HUES64 (cell line): Measurements from ENCODE around the gene CDX1.

Source experiments
- H3K27ac ChIP-seq: 2 replicates; pipeline ENCODE4 v1.7.0; 2013; ENCODE audit warnings: low read depth, low read length, inconsistent platforms
- H3K27me3 ChIP-seq: 2 replicates; pipeline ENCODE4 v1.6.1; 2013; ENCODE audit warnings: mild to moderate bottlenecking, low read length; ENCODE audit not compliant: insufficient read depth
- H3K36me3 ChIP-seq: 2 replicates; pipeline ENCODE4 v1.6.1; 2013; ENCODE audit warnings: mild to moderate bottlenecking, low read length; ENCODE audit not compliant: insufficient read depth
- H3K4me1 ChIP-seq: 2 replicates; pipeline ENCODE4 v1.6.1; 2013; ENCODE audit warnings: mild to moderate bottlenecking, low read length, moderate library complexity; ENCODE audit not compliant: insufficient read depth
- H3K4me3 ChIP-seq: 2 replicates; pipeline ENCODE4 v1.5.1; 2013; ENCODE audit warnings: mild to moderate bottlenecking, low read length, moderate library complexity
- H3K9ac ChIP-seq: 2 replicates; pipeline ENCODE4 v1.6.1; 2013; ENCODE audit warnings: mild to moderate bottlenecking, low read depth, low read length
- H3K9me3 ChIP-seq: 2 replicates; pipeline ENCODE4 v1.6.1; 2013; ENCODE audit warnings: low read depth, low read length; ENCODE audit not compliant: insufficient read depth
- WGBS: fragments of 150-250, 120-280 bp; methylation state at CpG from one replicate; pipeline ENCODE4 v1.1.7; 2013; ENCODE audit warnings: missing lambda C conversion rate; 5-methylcytosine and 5-hydroxymethylcytosine counted together

The CDX1 gene

GRCh38 chr5:150132740-150133139 is 33.8 kb upstream of the CDX1 start:
- Histone ChIP-seq H3K9ac (no peak overlapping the region), H3K27me3 (peaks cover 13% of the 10 kb centered on the region), H3K4me1 (peaks cover 32% of the 10 kb centered on the region), H3K9me3 (no peaks in the 10 kb centered on the region), H3K27ac (no peak overlapping the region), H3K36me3 (no peaks in the 10 kb centered on the region; the same call in 1 of the 2 replicates), H3K4me3 (no peak overlapping the region)
- 88% methylated on average over 22 of the region's 22 CpGs for WGBS

GRCh38 chr5:150133581-150134197 is 32.9 kb upstream of the CDX1 start:
- Histone ChIP-seq H3K27ac (no peak overlapping the region), H3K27me3 (peaks cover 13% of the 10 kb centered on the region), H3K4me1 (peaks cover 41% of the 10 kb centered on the region), H3K4me3 (no peak overlapping the region), H3K36me3 (no peaks in the 10 kb centered on the region; the same call in 1 of the 2 replicates), H3K9me3 (no peaks in the 10 kb centered on the region), H3K9ac (no peak overlapping the region)
- WGBS = 92% methylated on average over 16 of the region's 16 CpGs

GRCh38 chr5:150134198-150134588 is 32.4 kb upstream of the CDX1 start:
- H3K4me1 ChIP-seq = peaks cover 46% of the 10 kb centered on the region
- WGBS = 91% methylated on average over 7 of the region's 7 CpGs
- H3K9me3 ChIP-seq = no peaks in the 10 kb centered on the region
- no peaks in the 10 kb centered on the region; the same call in 1 of the 2 replicates for H3K36me3 ChIP-seq
- H3K9ac ChIP-seq = no peak overlapping the region
- H3K27ac ChIP-seq = no peak overlapping the region
- H3K4me3 ChIP-seq = no peak overlapping the region
- H3K27me3 ChIP-seq = peaks cover 13% of the 10 kb centered on the region

GRCh38 chr5:150135557-150136304 is 30.8 kb upstream of the CDX1 start:
- H3K4me3 ChIP-seq = no peak overlapping the region
- no peak overlapping the region for H3K27ac ChIP-seq
- peaks cover 48% of the 10 kb centered on the region for H3K4me1 ChIP-seq
- no peaks in the 10 kb centered on the region for H3K36me3 ChIP-seq
- no peaks in the 10 kb centered on the region for H3K9me3 ChIP-seq
- peaks cover 13% of the 10 kb centered on the region for H3K27me3 ChIP-seq
- H3K9ac ChIP-seq = no peak overlapping the region
- WGBS = 88% methylated on average over 21 of the region's 21 CpGs

GRCh38 chr5:150136305-150137167 is 30.0 kb upstream of the CDX1 start:
- Histone ChIP-seq H3K9me3 (no peaks in the 10 kb centered on the region), H3K4me3 (no peak overlapping the region), H3K36me3 (no peaks in the 10 kb centered on the region), H3K27me3 (peaks cover 11% of the 10 kb centered on the region), H3K4me1 (peaks cover 41% of the 10 kb centered on the region), H3K27ac (no peak overlapping the region), H3K9ac (no peak overlapping the region)
- 66% methylated on average over 16 of the region's 16 CpGs for WGBS

- WGBS = 54% methylated on average over 11 of the region's 12 CpGs
- no peak overlapping the region for H3K9ac ChIP-seq
- no peak overlapping the region for H3K4me3 ChIP-seq
- no peaks in the 10 kb centered on the region for H3K9me3 ChIP-seq
- no peaks in the 10 kb centered on the region for H3K36me3 ChIP-seq
- peaks cover 3% of the 10 kb centered on the region; the same call in 1 of the 2 replicates for H3K27me3 ChIP-seq
- peak overlapping the region; percentile 29; the same call in 1 of the 2 replicates for H3K27ac ChIP-seq
- peaks cover 48% of the 10 kb centered on the region for H3K4me1 ChIP-seq
These were observed 29.2 kb upstream of the CDX1 start for GRCh38 chr5:150137168-150137957.

- Histone ChIP-seq H3K9ac (no peak overlapping the region), H3K27me3 (no peaks in the 10 kb centered on the region), H3K4me3 (no peak overlapping the region), H3K9me3 (no peaks in the 10 kb centered on the region), H3K4me1 (peaks cover 48% of the 10 kb centered on the region), H3K27ac (peak overlapping the region; percentile 61; the same call in 1 of the 2 replicates), H3K36me3 (no peaks in the 10 kb centered on the region)
- WGBS = 86% methylated on average over 5 of the region's 5 CpGs
These were observed 28.6 kb upstream of the CDX1 start for GRCh38 chr5:150137997-150138396.

GRCh38 chr5:150138551-150139265 is 27.9 kb upstream of the CDX1 start:
- Histone ChIP-seq H3K9ac (peak overlapping the region; percentile 45), H3K27me3 (no peaks in the 10 kb centered on the region), H3K36me3 (no peaks in the 10 kb centered on the region), H3K9me3 (no peaks in the 10 kb centered on the region), H3K4me3 (no peak overlapping the region), H3K4me1 (peaks cover 49% of the 10 kb centered on the region), H3K27ac (peak overlapping the region; percentile 61)
- 27% methylated on average over 10 of the region's 10 CpGs for WGBS

GRCh38 chr5:150139334-150139733 is 27.2 kb upstream of the CDX1 start:
- Histone ChIP-seq H3K9ac (no peak overlapping the region), H3K9me3 (no peaks in the 10 kb centered on the region), H3K27ac (peak overlapping the region; percentile 54), H3K36me3 (no peaks in the 10 kb centered on the region), H3K4me3 (no peak overlapping the region), H3K27me3 (no peaks in the 10 kb centered on the region), H3K4me1 (peaks cover 56% of the 10 kb centered on the region)
- 61% methylated on average over 6 of the region's 6 CpGs for WGBS

- 82% methylated on average over 11 of the region's 11 CpGs for WGBS
- Histone ChIP-seq H3K9ac (no peak overlapping the region), H3K4me1 (peaks cover 65% of the 10 kb centered on the region)
These were observed 25.7 kb upstream of the CDX1 start for GRCh38 chr5:150140830-150141229.

More at GRCh38 chr5:150140830-150141229, 25.7 kb upstream of the CDX1 start:
- Histone ChIP-seq H3K9me3 (no peaks in the 10 kb centered on the region), H3K27ac (no peak overlapping the region), H3K27me3 (no peaks in the 10 kb centered on the region), H3K4me3 (no peak overlapping the region), H3K36me3 (no peaks in the 10 kb centered on the region)
